Mesenchymal stem cell (in vitro differentiated cells and primary cell): ENCODE results near the gene ARHGEF17.

Experiments
- DNase-seq: peaks from one replicate; pipeline ENCODE4 v3.0.0-alpha.2; 2013
- H2AFZ ChIP-seq: one replicate; pipeline ENCODE4 v1.6.1; 2013; ENCODE audit warnings: low read depth, mild to moderate bottlenecking, control low read depth, inconsistent platforms, low read length, moderate library complexity
- H2AK5ac ChIP-seq: 2 replicates; pipeline ENCODE4 v1.6.1; 2013; ENCODE audit warnings: low read length, moderate library complexity, mild to moderate bottlenecking, inconsistent platforms; ENCODE audit not compliant: severe bottlenecking
- H2BK120ac ChIP-seq: one replicate; pipeline ENCODE4 v1.6.1; 2013; ENCODE audit warnings: low read depth, mild to moderate bottlenecking, inconsistent platforms, low read length, moderate library complexity
- H2BK12ac ChIP-seq, 2 experiments: one replicate each; pipeline ENCODE4 v1.6.1; 2013; ENCODE audit warnings: inconsistent platforms in 2 of 2, low read length in 2 of 2, mild to moderate bottlenecking in 2 of 2, moderate library complexity in 2 of 2, control low read depth in 1 of 2
- H2BK15ac ChIP-seq: one replicate; pipeline ENCODE4 v1.6.1; 2013; ENCODE audit warnings: mild to moderate bottlenecking, low read depth, inconsistent platforms; ENCODE audit not compliant: poor library complexity, severe bottlenecking
- H2BK5ac ChIP-seq: 2 replicates; pipeline ENCODE4 v1.6.1; 2013; ENCODE audit warnings: low read depth, mild to moderate bottlenecking, low read length, control low read depth, inconsistent platforms; ENCODE audit not compliant: poor library complexity, severe bottlenecking
- H3K14ac ChIP-seq, 2 experiments: one replicate each; pipeline ENCODE4 v1.6.1; 2013; ENCODE audit warnings: inconsistent platforms in 2 of 2, low read length in 2 of 2, control low read depth in 1 of 2, mild to moderate bottlenecking in 1 of 2, moderate library complexity in 1 of 2
- H3K18ac ChIP-seq, 2 experiments: one replicate each; pipeline ENCODE4 v1.6.1; 2013; ENCODE audit warnings: inconsistent platforms in 2 of 2, low read length in 2 of 2, control low read depth in 1 of 2, low read depth in 1 of 2, mild to moderate bottlenecking in 1 of 2
- H3K23ac ChIP-seq, 2 experiments: one replicate each; pipeline ENCODE4 v1.6.1; 2013; ENCODE audit warnings: inconsistent platforms in 2 of 2, low read length in 2 of 2, mild to moderate bottlenecking in 2 of 2, moderate library complexity in 2 of 2, control low read depth in 1 of 2
- H3K27ac ChIP-seq: 2 replicates; pipeline ENCODE4 v1.5.1; 2013; ENCODE audit warnings: mild to moderate bottlenecking, moderate library complexity, low read length, control low read depth, inconsistent platforms; ENCODE audit not compliant: poor library complexity, severe bottlenecking
- H3K27me3 ChIP-seq, 2 experiments: 2 replicates each; pipeline versions ENCODE4 v1.6.1 to v1.7.0; 2013; ENCODE audit warnings: low read length in 2 of 2, mild to moderate bottlenecking in 2 of 2, moderate library complexity in 2 of 2, control low read depth in 1 of 2, inconsistent platforms in 1 of 2; ENCODE audit not compliant: control insufficient read depth in 1 of 2, insufficient read depth in 1 of 2
- H3K36me3 ChIP-seq, 2 experiments: 2 replicates each; pipeline versions ENCODE4 v1.6.1 to v1.7.0; 2013; ENCODE audit warnings: low read length in 2 of 2, control low read depth in 1 of 2, inconsistent platforms in 1 of 2, low read depth in 1 of 2, mild to moderate bottlenecking in 1 of 2; ENCODE audit not compliant: insufficient read depth in 2 of 2, control insufficient read depth in 1 of 2
- H3K4ac ChIP-seq, 2 experiments: one replicate each; pipeline ENCODE4 v1.6.1; 2013; ENCODE audit warnings: inconsistent platforms in 2 of 2, low read length in 2 of 2, mild to moderate bottlenecking in 2 of 2, moderate library complexity in 2 of 2, control low read depth in 1 of 2, low read depth in 1 of 2
- H3K4me1 ChIP-seq: 2 replicates; pipeline ENCODE4 v1.6.1; 2013; ENCODE audit warnings: low read depth, low read length, control low read depth; ENCODE audit not compliant: control insufficient read depth, insufficient read depth
- H3K4me2 ChIP-seq: 2 replicates; pipeline ENCODE4 v1.6.1; 2013; ENCODE audit warnings: low read length, mild to moderate bottlenecking, inconsistent platforms; ENCODE audit not compliant: poor library complexity, severe bottlenecking
- H3K4me3 ChIP-seq, 2 experiments: 2 replicates each; pipeline versions ENCODE4 v1.5.1 to v1.7.0; 2013; ENCODE audit warnings: low read length in 2 of 2, mild to moderate bottlenecking in 2 of 2, control low read depth in 1 of 2, low read depth in 1 of 2; ENCODE audit not compliant: insufficient read depth in 1 of 2
- H3K79me1 ChIP-seq: replicated peaks from 2 replicates; pipeline ENCODE4 v1.6.1; 2013; ENCODE audit warnings: mild to moderate bottlenecking, control low read depth, low read length, inconsistent platforms; ENCODE audit not compliant: poor library complexity, severe bottlenecking
- H3K9ac ChIP-seq: 2 replicates; pipeline ENCODE4 v1.7.0; 2013; ENCODE audit warnings: mild to moderate bottlenecking, low read length, moderate library complexity
- H3K9me3 ChIP-seq: 2 replicates; pipeline ENCODE4 v1.7.0; 2013; ENCODE audit warnings: mild to moderate bottlenecking, low read length; ENCODE audit not compliant: control insufficient read depth
- H4K8ac ChIP-seq: one replicate; pipeline ENCODE4 v1.6.1; 2013; ENCODE audit warnings: inconsistent platforms, mild to moderate bottlenecking, low read length, moderate library complexity
- H4K91ac ChIP-seq: one replicate; pipeline ENCODE4 v1.6.1; 2013; ENCODE audit warnings: mild to moderate bottlenecking, low read length, inconsistent platforms
- WGBS: methylation state at CpG from one replicate; pipeline ENCODE4 v1.1.7; 2013; ENCODE audit warnings: mixed read lengths; 5-methylcytosine and 5-hydroxymethylcytosine counted together

ARHGEF17 gene

DNA sequence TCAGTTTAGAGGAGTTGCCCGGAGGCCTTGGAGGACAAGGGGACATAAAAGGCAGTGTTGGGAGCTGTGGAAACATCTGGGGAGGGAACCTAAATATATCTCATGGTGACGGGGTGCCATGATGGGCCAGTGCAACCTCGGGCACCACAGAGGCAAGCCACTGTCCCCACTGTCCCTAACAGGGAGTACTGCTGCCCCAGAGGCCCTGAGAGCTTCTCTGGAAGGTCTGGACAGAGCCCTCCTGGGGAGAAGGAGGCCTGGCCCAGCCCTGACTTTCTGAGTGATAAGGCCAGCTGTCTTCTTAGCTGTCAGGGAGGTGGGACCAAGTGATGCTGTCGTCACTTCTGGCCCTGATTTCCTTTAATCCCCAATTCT lies 41.4 kb upstream of the ARHGEF17 start:
- H2BK15ac ChIP-seq, result no peak overlapping the region
- H3K4me1 ChIP-seq, result peaks cover 13% of the 10 kb centered on the region
- no peak overlapping the region for H2BK12ac ChIP-seq
- no peak overlapping the region for H3K9ac ChIP-seq
- no peak overlapping the region for H2BK120ac ChIP-seq
- no peak overlapping the region for H4K8ac ChIP-seq
- no peak overlapping the region for H3K18ac ChIP-seq
- no peak overlapping the region for H3K23ac ChIP-seq
- H3K36me3 ChIP-seq, result no peaks in the 10 kb centered on the region
- peaks cover 10 to 29% of the 10 kb centered on the region in 2 experiments for H3K27me3 ChIP-seq
- no peak overlapping the region for H3K4me3 ChIP-seq
- no peak for DNase-seq
- no peak overlapping the region for H3K27ac ChIP-seq
- no peaks in the 10 kb centered on the region for H3K79me1 ChIP-seq
- H3K14ac ChIP-seq, result no peak overlapping the region
- H2AFZ ChIP-seq, result no peak overlapping the region
- H3K4me2 ChIP-seq, result no peak overlapping the region
- H2AK5ac ChIP-seq, result no peak overlapping the region
- H2BK5ac ChIP-seq, result no peak overlapping the region
- no peak overlapping the region for H3K4ac ChIP-seq
- WGBS, result 86% methylated on average over 4 of the region's 4 CpGs
- no peaks in the 10 kb centered on the region for H3K9me3 ChIP-seq
- no peak overlapping the region for H4K91ac ChIP-seq

GRCh38 chr11:73267122-73267846 lies 40.8 kb upstream of the ARHGEF17 start:
- H3K9me3 ChIP-seq, result no peaks in the 10 kb centered on the region
- H2AFZ ChIP-seq, result no peak overlapping the region
- no peak overlapping the region for H2AK5ac ChIP-seq
- no peak overlapping the region for H2BK120ac ChIP-seq
- H3K23ac ChIP-seq, result no peak overlapping the region
- H3K18ac ChIP-seq, result no peak overlapping the region
- H3K14ac ChIP-seq, result no peak overlapping the region
- H2BK5ac ChIP-seq, result no peak overlapping the region
- H3K4me2 ChIP-seq, result no peak overlapping the region
- H4K91ac ChIP-seq, result no peak overlapping the region
- H2BK15ac ChIP-seq, result peak overlapping the region; percentile 17
- H2BK12ac ChIP-seq, result no peak overlapping the region
- H3K36me3 ChIP-seq, result no peaks in the 10 kb centered on the region
- H3K9ac ChIP-seq, result no peak overlapping the region
- WGBS, result 79% methylated on average over 3 of the region's 3 CpGs
- peaks cover 10 to 29% of the 10 kb centered on the region in 2 experiments for H3K27me3 ChIP-seq
- no peak overlapping the region for H3K4me3 ChIP-seq
- peaks cover 16% of the 10 kb centered on the region for H3K4me1 ChIP-seq
- no peak for DNase-seq
- H4K8ac ChIP-seq, result no peak overlapping the region
- H3K27ac ChIP-seq, result no peak overlapping the region
- H3K79me1 ChIP-seq, result no peaks in the 10 kb centered on the region
- H3K4ac ChIP-seq, result no peak overlapping the region

DNA sequence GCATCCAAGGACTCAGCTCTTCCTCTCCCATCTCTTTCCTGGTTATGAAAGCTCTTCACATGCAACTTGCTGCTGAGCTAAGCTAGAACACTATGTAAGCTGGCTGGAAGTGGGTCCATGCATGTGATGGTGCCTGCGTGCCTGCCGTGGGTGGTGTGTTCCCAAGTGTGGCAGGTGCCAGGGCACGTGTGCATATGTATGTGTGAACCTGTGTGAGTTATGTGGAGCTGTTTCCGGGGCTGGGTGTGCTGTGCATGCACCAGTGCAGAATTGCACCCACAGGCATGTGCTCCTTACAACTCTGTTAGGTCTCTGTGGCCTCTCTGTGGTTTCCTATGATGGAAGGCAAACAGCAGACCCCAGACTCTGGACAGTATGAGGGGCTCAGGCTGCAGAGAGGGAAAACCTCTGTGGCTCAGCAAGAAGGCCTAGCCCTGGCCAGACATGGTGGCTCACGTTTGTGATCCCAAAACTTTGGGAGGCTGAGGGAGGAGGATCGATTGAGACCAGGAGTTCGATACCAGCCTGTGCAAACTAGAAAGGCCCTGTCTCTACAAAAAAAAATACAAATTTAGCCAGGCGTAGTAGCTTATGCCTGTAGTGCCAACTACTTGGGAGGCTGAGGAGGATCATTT lies 40.1 kb upstream of the ARHGEF17 start:
- H3K14ac ChIP-seq, result peak overlapping the region in 1 of 2 experiments; percentile 53
- H3K4me3 ChIP-seq, result no peak overlapping the region
- peaks cover 16% of the 10 kb centered on the region for H3K4me1 ChIP-seq
- H3K27me3 ChIP-seq, result peaks cover 10 to 29% of the 10 kb centered on the region in 2 experiments
- no peak overlapping the region for H2BK15ac ChIP-seq
- H2BK5ac ChIP-seq, result no peak overlapping the region
- H3K27ac ChIP-seq, result no peak overlapping the region
- H2BK12ac ChIP-seq, result no peak overlapping the region
- H3K36me3 ChIP-seq, result no peaks in the 10 kb centered on the region
- H3K4ac ChIP-seq, result no peak overlapping the region
- H3K4me2 ChIP-seq, result no peak overlapping the region
- no peak overlapping the region for H2AFZ ChIP-seq
- 87% methylated on average over 6 of the region's 8 CpGs for WGBS
- no peaks in the 10 kb centered on the region for H3K9me3 ChIP-seq
- DNase-seq, result no peak
- no peaks in the 10 kb centered on the region for H3K79me1 ChIP-seq
- no peak overlapping the region for H3K18ac ChIP-seq
- H3K23ac ChIP-seq, result peak overlapping the region in 1 of 2 experiments; percentile 46
- no peak overlapping the region for H2BK120ac ChIP-seq
- H2AK5ac ChIP-seq, result no peak overlapping the region
- no peak overlapping the region for H4K8ac ChIP-seq
- no peak overlapping the region for H3K9ac ChIP-seq
- H4K91ac ChIP-seq, result no peak overlapping the region

GRCh38 chr11:73268671-73269271 lies 39.3 kb upstream of the ARHGEF17 start:
- no peak overlapping the region for H3K14ac ChIP-seq
- H3K36me3 ChIP-seq, result no peaks in the 10 kb centered on the region
- peak overlapping the region in 1 of 2 experiments; percentile 7 for H2BK12ac ChIP-seq
- no peak overlapping the region for H3K27ac ChIP-seq
- H4K8ac ChIP-seq, result peak overlapping the region; percentile 20
- no peak overlapping the region for H2AFZ ChIP-seq
- H3K18ac ChIP-seq, result no peak overlapping the region
- no peaks in the 10 kb centered on the region for H3K9me3 ChIP-seq
- no peak overlapping the region for H3K9ac ChIP-seq
- H2AK5ac ChIP-seq, result no peak overlapping the region
- no peak for DNase-seq
- H3K23ac ChIP-seq, result no peak overlapping the region
- no peak overlapping the region for H2BK5ac ChIP-seq
- no peak overlapping the region for H2BK15ac ChIP-seq
- H3K4me3 ChIP-seq, result no peak overlapping the region
- no peak overlapping the region for H3K4ac ChIP-seq
- H3K27me3 ChIP-seq, result peaks cover 10 to 29% of the 10 kb centered on the region in 2 experiments
- no peak overlapping the region for H2BK120ac ChIP-seq
- H3K4me1 ChIP-seq, result peaks cover 16% of the 10 kb centered on the region
- no peak overlapping the region for H3K4me2 ChIP-seq
- WGBS, result 81% methylated on average over 8 of the region's 8 CpGs
- H4K91ac ChIP-seq, result peak overlapping the region; percentile 46
- H3K79me1 ChIP-seq, result no peaks in the 10 kb centered on the region
